Mammary epithelial cell (primary cell): ENCODE data around the gene TXNIP.

Experiments used
- EZH2 ChIP-seq: IDR thresholded peaks from 2 replicates; pipeline ENCODE4 v1.6.1; 2012; ENCODE audit warnings: low read length, inconsistent platforms, borderline replicate concordance
- TF ChIP-seq, protein P1 (sequence below), 2 donors: IDR thresholded peaks in 1 of 2; conservative IDR thresholded peaks in 1 of 2; 2 replicates each; pipeline ENCODE4 v1.5.1; 2011 to 2012; ENCODE audit warnings: inconsistent platforms in 2 of 2, low read length in 2 of 2, mild to moderate bottlenecking in 2 of 2, control low read depth in 1 of 2, low read depth in 1 of 2; ENCODE audit not compliant: insufficient read depth in 1 of 2; ENCODE audit errors: extremely low read depth in 1 of 2

DNA sequence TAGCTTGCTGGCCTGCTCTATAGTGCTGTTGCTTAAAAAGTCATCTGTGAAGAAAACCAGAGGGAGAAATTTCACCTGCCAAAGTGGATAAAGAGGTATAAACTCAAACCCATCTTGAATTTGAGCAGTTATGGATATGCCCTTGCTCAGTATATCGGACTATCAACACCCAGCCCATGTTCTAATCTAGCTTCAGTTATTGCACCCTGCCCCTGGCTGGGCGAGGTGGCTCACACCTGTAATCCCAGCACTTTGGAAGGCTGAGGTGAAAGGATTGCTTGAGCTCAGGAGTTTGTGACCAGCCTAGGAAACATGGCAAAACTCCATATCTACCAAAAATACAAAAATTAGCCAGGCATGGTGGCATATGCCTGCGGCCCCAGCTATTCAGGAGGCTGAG lies 51.8 kb downstream of the TXNIP start:
- TF ChIP-seq EZH2: no peak
- TF ChIP-seq, protein P1, sequence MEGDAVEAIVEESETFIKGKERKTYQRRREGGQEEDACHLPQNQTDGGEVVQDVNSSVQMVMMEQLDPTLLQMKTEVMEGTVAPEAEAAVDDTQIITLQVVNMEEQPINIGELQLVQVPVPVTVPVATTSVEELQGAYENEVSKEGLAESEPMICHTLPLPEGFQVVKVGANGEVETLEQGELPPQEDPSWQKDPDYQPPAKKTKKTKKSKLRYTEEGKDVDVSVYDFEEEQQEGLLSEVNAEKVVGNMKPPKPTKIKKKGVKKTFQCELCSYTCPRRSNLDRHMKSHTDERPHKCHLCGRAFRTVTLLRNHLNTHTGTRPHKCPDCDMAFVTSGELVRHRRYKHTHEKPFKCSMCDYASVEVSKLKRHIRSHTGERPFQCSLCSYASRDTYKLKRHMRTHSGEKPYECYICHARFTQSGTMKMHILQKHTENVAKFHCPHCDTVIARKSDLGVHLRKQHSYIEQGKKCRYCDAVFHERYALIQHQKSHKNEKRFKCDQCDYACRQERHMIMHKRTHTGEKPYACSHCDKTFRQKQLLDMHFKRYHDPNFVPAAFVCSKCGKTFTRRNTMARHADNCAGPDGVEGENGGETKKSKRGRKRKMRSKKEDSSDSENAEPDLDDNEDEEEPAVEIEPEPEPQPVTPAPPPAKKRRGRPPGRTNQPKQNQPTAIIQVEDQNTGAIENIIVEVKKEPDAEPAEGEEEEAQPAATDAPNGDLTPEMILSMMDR (conservative IDR thresholded peaks at IDR 0.05 in 1 of 2, IDR thresholded peaks at IDR 0.05 in 1 of 2; ENCODE audit: extremely low read depth in 1 of 2, insufficient read depth in 1 of 2, low read depth in 1 of 2, low read length in 2 of 2): no peak
